ENCODE results near the gene PRDM5.

Gene PRDM5

DNA sequence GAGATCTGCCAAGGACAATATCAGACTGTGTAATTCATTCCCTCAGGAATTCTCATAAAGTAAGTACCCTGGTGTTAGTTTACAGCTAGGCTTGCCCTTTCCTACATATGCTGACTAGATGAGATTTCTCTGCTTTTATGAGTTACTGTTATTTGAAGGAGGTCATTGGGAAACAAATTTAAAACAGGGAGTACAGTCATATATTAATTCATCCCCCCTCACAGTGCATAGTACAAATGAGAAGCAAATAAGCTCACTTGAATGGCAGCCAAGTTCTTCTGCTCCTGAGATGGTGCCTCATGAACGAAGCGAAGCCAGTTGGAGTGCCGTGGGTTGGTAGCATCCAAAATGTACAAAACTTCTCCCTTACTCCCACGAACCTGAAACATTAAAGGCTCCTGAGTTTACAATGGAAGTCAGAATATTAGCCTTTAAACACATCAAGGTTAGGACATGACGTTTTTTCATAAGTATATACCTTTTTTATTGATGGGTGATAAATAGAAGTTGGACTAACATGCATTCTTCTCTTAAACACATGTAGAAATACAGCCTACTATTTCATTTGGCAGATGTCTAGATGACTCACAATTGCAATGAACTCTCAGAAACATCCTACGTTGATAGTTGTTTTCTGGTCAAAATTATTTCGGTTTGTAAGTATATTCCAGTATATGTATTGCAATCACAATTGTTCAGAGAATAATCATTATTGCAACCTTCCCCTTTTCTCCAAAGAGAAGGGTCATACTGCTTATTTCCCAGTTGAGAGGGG lies 69.2 kb downstream of the PRDM5 start:
- DNase-seq: no peak

GRCh38 chr4:120850018-120850599 lies 72.4 kb downstream of the PRDM5 start:
- DNase-seq: no peak

GRCh38 chr4:120847019-120847582 lies 75.4 kb downstream of the PRDM5 start:
- DNase-seq: no peak

GRCh38 chr4:120844528-120844921 lies 78.0 kb downstream of the PRDM5 start:
- no peak for DNase-seq

DNA sequence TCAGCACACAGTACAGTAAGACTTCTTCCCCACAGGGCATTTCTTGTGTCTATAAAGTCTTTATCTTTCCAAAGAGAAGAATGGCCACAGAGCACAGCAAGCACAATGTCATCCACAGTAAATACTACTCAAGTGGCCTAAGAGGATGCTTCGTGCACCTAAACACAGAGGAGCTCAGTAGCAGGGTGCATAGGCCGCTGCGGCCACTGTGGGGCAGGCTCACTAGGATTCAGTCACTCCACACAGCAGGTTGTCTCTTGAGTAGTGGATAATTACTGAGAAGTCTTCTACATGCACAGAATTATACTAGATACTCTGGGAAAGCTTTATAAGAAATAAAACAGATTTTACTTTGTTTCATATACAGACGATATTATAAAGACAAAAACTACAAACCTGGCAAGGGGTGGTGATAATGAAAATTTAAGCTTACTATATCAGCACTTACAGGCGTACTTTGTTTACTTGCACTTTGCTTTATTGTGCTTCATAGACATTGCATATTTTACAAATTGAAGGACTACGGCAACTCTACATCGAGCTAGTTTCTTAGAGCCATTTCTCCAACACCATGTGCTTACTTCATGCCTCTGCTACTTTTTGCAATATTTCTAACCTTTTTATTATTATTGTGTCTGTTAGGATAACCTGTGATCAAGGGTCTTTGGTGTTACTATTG lies 78.5 kb downstream of the PRDM5 start:
- DNase-seq: no peak

DNA sequence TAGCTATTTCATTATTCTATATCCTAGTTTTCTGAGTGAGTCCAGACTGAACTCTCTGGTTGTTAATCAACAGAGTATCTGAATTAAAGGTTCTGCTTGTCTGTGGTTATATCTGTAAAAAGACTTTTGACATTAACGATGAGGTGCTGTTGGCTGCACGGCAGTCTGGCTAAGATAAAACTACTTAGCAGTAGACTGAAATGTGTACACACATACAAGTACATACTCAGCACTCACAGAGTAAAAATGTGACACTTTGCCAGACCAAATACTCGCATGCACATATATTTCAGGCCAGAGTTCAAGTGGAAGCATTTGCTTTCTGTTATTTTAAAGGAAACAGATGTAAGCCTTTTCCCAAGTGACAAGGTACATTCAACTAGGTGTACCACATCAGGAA lies 80.5 kb downstream of the PRDM5 start:
- DNase-seq: no peak

GRCh38 chr4:120841580-120841979 lies 80.9 kb downstream of the PRDM5 start:
- no peak for DNase-seq

- DNase-seq: no peak
Observed at GRCh38 chr4:120839974-120840751, 82.4 kb downstream of the PRDM5 start.

DNA sequence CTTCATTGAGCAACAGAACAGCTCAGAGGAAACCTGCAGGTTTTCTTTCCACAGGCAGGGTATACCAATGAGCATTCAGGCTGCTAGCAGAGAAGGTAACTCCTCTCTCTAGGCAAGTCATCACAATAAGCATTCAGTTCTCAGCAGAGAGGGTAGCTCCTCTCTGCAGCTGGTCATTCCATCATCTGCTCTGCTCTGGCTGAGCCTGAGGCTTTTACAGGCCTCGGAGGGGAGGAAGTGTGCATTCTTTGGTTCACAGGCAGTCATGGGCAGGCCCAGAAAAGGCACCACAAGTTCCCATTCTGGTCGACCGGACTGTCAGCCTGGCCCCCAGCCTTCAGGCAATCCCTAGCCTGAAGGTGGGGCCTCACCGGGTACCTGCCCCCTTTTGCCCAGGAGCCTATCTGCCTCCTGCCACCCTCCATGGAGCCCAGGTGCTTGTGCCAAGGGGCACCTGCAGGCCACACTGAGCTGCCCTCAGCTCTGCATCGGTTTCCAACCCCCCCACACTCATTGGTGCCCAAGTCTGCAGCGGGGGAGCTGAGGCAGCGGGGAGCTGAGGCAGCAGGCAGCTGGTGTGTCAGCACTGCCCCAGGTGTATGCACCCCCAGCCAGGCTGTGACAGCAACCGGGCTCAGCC lies 83.1 kb downstream of the PRDM5 start:
- DNase-seq: no peak

DNA sequence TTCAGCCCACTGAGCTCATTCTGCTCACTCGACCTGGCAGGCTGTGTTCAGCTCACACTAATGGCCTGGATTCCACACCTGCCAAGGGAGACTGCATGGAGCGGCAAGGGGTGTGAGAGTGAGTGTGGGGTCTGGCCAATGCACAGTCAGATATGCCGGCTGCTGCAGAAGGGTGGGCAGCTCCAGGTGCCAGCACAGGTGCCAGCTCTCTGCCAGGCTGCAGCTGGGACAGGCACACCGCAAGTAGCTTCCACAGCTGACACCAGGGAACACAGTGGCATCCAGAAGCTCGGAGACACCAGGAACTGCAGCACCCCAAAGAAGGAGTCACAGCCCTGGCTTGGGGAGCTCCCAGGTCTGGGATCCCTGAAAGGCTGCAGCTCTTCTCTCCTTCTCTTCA lies 83.7 kb downstream of the PRDM5 start:
- DNase-seq: no peak

GRCh38 chr4:120837656-120838055 lies 84.9 kb downstream of the PRDM5 start:
- no peak for DNase-seq

- DNase-seq: no peak
Observed at GRCh38 chr4:120835342-120835741, 87.2 kb downstream of the PRDM5 start.

DNA sequence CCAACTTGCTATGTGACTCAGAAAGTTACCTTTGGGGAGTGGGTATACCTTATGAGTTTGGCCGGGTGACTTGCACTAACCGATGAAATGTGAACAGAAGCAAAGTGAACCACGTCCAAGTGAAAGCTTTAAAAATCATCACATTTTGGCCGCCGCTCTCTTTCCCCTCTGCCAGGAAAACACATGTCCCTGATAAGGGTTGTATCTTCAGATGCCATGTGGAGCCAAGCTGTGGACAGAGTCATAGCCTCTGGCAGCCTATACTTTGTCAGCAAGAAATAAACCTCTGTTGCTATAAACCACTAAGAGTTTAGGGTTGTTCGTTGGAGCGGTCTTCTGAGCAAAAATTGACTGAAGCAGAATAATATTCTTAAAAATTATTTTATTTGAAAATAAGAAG lies 92.3 kb downstream of the PRDM5 start:
- no peak for DNase-seq

DNA sequence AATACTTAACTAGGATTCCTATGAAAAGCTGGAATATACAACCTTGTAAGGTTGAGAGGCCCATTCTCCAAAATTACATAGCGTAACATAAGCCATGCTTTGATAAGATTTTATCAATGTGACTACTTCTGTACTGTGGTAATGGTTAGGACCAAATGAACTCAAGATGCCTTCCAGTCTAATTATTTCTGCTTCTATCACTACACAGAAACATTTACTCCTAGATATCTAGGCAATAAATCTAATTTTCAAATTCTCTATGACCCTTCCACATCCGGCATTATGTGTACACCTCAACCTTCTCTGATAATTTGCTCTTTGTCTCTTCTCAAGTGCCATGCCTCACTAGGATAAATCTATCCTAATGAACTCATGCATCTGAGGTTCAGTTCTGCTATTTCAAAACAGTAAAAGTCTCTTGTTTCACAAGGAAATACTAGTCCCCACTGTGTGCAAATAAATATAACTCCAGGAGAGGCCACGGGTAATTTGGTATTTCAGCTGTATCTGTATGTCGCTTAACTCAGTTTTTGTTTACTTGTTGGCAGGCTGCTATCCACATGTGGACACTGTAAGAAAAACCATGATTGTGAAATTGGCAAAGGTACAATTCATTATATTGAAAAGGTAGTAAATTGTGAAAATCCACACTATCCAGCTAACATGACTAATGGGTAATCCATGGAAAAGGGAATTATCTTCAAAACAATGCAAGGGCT lies 93.3 kb downstream of the PRDM5 start:
- no peak for DNase-seq

DNA sequence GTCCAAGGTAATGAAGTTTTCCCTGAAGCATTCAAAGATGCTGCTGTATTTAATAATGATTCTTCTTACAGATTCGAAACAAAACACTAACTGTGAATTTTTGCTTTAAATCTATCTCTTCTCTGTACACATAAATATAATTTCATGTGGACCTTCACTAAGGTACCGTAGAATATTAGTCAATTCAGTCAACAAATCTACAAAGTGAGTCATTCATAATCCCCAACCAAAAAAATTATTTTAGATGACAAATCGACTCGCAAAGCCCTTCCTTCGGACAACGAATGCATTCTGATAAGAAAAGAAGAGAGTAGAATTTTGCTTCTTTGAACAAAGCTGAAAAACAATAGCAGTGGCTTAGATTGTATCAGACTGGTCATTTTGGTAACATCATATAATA lies 95.7 kb downstream of the PRDM5 start:
- no peak for DNase-seq

DNA sequence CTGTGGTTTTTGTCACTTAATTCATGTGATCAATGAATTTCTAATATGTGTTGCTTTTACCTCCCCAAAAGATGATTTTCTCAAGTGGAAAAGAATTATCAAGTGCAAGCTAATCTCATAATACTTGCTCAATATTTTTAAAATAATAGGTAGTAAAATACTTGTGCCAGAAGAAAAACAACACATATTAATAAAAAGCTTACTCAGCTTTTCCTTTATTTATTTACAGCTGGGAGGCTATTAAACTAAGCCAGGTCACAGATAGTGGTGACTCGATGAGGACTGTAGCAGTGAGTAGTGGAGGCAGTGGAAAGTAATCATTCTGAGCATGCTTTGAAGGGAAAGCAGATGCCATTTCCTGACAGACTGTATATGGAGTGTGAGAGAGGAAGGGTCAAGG lies 96.1 kb downstream of the PRDM5 start:
- DNase-seq: no peak

DNA sequence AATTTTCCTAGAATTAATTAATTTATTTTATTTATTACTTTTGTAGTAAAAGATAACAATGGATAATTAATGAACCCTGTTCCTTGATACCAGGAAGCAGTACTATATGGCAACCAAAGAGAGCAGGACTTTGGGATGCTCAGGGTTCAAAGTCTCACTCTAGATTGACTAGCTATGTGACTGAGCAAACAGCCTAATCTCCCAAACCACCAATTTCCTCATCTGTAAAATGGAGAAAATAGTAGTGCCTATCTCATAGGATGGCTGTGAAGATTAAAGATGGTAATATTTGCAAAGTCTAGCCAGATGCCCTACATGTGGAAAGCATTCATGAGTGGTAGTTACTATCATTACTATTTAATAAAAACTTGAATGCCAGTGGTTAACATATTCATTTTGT lies 97.6 kb downstream of the PRDM5 start:
- no peak for DNase-seq

GRCh38 chr4:120821977-120822376 lies 100.5 kb downstream of the PRDM5 start:
- no peak for DNase-seq

DNA sequence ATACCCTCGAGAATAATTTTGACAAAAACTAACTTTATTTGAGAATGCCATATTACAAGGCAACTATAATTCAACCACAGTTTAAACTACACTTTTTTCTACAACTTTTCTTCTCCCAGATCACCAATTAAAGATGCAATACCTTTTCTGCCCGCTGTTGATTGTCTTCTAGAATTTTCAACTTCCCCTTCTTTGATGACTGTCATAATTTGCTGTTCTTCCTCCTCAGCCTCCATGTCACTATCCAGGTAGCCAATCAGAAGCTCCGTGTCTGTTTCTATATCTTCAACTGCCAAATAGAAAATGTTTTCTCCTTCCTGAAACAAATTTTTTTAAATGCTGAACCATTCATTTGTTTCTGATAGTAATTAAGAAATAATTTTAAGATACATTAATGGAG lies 101.5 kb downstream of the PRDM5 start:
- DNase-seq: no peak

DNA sequence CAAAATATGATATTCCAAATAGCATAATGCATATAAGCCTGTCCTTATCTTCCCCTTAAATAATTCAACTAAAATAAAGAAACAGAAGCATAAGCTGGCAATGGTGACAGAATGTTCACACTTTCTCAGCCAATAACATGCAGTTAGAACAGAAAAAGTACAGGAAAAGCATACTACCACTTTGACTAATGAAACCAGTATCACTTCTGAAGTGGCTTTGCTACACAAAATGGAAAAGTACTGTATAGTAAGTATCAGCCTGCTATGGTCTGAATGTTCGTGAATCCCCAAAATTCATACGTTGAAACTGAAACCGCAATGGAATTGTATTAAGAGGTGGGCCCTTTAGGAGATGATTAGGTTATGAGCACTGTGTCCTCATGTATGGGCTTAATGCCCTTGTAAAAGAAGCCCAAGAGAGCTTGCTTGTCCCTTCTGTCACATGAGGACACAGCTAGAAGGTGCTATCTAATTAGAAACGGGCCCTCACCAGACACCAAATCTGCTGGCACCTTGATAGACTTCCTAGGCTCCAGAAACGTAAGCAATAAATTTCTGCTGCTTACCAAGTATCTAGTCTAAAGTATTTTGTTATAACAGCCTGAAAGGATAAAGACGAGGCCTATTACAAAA lies 102.6 kb downstream of the PRDM5 start:
- DNase-seq: no peak

- DNase-seq: peak; percentile 33
Observed at GRCh38 chr4:120816296-120816965, 106.1 kb downstream of the PRDM5 start.

Data from femur (tissue), 1 donor.